GM12892 (cell line): Measurements from ENCODE around the gene DENND1B.
"Not testable (repeated sequence)": the region's sequence is repeated elsewhere in the genome, so short reads cannot be mapped to it uniquely, and the experiment has no call there.

ENCODE experiments used
- DNase-seq: peaks from one replicate; pipeline ENCODE4 v3.0.0; 2011; ENCODE audit not compliant: insufficient read length
- FAIRE-seq: peaks from 2 replicates; lab custom pipeline; 2011; peaks lifted over from hg19 to GRCh38; lab: Jason Lieb, UNC
- POLR2A ChIP-seq: IDR thresholded peaks from 2 replicates; pipeline ENCODE4 v1.6.1; 2011; ENCODE audit warnings: low read depth, low read length, control low read depth
- POLR2AphosphoS5 ChIP-seq: IDR thresholded peaks from 2 replicates; pipeline ENCODE4 v1.6.1; 2011; ENCODE audit warnings: low read depth, low read length, control low read depth
- TAF1 ChIP-seq: IDR thresholded peaks from 2 replicates; pipeline ENCODE4 v1.6.1; 2011; ENCODE audit warnings: low read depth, mild to moderate bottlenecking, control low read depth, low read length, borderline replicate concordance

DENND1B gene

DNA sequence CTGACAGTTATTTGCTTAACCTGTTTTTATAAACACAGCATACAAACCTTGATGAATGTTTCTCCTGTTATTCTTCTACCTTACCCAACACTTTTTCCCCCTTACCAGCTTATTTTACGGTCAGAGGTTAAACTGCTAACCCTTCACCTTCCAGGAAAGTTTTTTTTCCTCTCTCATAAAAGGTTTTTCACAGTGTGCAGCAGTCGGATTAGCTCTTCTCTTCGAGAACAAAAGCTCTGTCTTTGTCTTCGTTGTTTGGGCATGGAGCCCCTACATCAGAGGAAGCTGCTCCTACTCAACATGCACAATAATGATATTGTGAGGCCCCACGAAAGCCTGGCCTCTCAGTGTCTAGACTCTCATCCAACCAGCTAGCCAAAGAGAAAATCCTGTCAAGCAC, 42.0 kb downstream of the DENND1B start:
- TF ChIP-seq TAF1 (no peak), POLR2AphosphoS5 (no peak), POLR2A (no peak)
- DNase-seq = no peak
- no peak for FAIRE-seq

DNA sequence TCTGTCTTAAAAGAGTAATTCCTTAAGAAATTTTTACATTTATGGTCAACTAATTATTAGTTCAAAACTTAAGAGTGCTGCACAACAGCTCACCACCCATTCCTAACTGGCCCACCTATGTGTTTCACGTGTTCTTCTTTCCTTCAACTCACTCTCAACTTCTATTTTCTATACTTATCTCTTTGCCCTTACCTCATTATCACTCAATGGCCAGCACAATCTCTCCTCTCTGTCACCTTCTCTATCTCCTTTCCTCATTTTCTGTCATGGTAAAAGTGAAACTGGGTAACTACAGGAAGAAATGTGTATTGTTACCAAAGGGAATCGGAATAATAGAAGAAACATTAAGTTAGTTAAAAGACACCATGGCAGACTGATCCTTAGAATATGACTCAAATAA, 43.1 kb downstream of the DENND1B start:
- no peak for TF ChIP-seq POLR2A
- no peak for TF ChIP-seq POLR2AphosphoS5
- TF ChIP-seq TAF1 = no peak
- FAIRE-seq (no peak), DNase-seq (no peak)

DNA sequence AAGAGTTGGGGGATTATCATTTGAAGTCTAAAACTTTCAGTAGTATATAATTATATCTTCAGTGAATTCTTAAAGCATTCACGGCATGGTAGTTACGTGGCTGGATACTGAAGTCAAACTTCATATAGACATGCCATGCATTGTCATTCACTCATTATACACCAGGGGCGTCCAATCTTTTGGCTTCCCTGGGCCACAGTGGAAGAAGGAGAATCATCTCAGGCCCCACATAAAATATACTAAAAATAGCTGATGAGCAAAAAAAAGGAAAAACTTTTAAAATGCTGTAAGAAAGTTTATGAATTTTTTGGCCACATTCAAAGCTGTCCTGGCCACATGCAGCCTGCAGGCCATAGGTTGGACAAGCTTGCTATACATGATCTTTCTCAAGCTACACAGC, 43.8 kb downstream of the DENND1B start:
- FAIRE-seq (no peak), DNase-seq (no peak)
- TF ChIP-seq TAF1 = no peak
- TF ChIP-seq POLR2A = no peak
- no peak for TF ChIP-seq POLR2AphosphoS5

DNA sequence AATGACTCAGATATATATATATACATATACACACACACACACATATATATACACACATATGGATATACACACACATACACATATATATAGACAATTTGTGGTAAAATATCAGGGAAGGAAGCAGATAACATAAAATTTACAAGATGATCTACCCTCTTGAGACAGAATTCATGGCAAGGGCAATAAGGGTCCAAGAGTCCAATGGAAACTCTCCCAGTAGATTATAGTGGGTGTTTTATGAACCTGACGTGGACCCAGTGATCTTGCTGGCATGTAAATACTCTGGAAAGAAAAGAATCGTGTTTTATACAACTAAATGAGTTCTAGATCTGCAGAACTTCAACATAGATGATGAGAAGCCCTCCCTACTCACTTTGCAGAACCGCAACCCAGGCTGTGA, 49.3 kb downstream of the DENND1B start:
- FAIRE-seq = no peak
- TF ChIP-seq TAF1 = no peak
- TF ChIP-seq POLR2AphosphoS5 = no peak
- no peak for TF ChIP-seq POLR2A

DNA sequence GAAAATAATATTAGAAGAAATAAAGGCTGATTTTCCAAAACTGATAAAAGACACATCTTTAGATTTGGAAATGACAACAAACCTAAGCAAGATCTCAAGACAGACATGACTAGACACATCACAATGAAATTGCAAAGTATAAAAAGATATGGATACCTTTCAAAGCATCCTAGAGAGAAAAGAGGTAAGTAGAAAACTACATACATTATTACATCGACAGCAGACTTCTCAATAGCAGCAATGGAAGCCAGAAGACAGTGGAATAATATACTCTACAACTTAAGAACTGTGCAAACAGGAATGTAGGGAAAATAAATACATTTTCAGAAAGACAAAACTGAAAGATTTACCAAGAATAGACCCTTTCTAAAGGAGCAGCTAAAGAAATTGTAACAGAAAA, 50.2 kb downstream of the DENND1B start:
- FAIRE-seq (no peak), DNase-seq (no peak)
- TF ChIP-seq POLR2AphosphoS5 (no peak), POLR2A (no peak), TAF1 (no peak)

More for the DNA sequence above, 49.3 kb downstream of the DENND1B start:
- DNase-seq = no peak

DNA sequence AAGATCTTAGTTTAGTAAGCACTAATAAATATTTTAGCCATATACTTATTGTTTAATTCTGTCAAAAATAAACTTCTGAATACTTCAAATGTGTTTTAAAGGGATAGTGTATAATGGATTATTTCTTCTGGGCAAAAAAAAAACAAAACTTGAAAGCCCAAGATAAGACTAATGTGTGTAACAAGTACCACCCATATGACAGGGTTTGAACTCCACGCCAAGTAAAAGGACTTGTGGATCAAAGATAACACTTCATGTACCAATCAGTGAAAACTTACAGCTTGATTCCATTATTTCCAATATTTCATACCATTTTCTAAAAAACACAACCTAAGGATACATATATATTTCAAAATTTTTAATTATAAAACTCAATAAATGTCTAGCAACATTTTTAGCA, 59.5 kb downstream of the DENND1B start:
- FAIRE-seq = no peak
- TF ChIP-seq POLR2A (no peak), POLR2AphosphoS5 (no peak), TAF1 (no peak)

DNA sequence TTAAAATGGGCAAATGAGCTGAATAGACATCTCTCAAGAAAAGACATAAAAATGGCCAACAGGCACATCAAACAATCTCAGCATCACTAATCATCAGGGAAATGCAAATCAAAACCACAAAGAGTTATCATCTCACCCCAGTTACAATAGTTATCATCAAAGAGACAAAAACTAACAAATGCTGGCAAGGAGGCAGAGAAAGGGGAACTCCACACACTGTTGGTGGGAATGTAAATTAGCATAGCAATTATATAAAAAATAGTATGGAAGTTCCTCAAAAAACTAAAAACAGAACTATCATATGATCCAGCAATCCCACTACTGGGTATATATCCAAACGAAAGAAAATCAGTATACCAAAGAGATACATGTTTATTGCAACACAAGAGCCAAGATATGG, 68.7 kb downstream of the DENND1B start:
- DNase-seq = no peak
- no peak for FAIRE-seq
- TF ChIP-seq TAF1 = no peak

More for the DNA sequence above, 59.5 kb downstream of the DENND1B start:
- DNase-seq = no peak

DNA sequence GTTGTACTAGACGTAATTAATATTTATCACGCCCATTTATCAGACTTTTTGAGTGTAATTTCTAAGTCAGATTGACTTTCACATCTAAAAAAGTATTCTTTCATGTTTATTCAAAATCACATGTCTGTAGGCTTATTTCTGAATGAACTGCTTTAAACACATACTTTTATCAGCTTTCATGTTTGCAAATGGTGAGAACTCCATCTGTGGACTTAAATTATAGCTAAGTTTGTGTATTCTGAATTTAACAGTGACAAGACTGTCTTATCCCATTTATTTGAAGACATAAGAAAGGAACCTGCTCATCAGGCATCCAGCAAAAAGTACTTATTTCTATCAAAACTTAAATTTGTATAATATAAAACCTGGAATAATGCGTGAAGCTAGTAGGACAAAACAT, 69.3 kb downstream of the DENND1B start:
- TF ChIP-seq TAF1 (no peak), POLR2AphosphoS5 (no peak), POLR2A (no peak)
- FAIRE-seq = no peak
- no peak for DNase-seq

DNA sequence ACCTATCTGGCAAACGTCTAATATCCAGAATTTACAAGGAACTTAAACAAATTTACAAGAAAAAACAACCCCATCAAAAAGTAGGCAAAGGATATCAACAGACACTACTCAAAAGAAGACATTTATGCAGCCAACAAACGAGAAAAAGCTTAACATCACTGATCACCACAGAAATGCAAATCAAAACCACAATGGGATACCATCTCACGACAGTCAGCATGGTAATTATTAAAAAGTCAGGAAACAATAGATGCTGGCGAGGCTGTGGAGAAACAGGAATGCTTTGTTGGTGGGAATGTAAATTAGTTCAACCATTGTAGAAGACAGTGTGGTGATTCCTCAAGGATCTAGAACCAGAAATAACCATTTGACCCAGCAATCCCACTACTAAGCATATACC, 74.6 kb downstream of the DENND1B start:
- not testable (repeated sequence) for FAIRE-seq, DNase-seq

DNA sequence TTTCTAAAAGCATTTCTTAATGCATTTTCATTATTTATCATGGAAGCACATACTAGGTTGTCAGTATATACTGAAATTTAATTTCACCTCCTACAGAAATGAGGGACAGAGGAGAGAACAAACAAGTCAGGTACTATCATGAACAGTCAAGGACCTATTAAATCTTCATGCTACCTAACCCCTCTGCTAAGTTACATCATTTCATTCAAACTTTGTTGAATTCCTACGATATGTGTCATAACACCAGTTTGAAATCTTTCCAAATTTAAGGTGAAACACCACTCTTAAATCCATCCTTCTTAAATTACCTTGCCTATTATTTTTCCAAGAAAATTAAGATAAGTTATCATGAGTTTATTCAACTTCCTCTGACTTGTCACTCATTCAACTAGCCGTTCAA, 78.9 kb downstream of the DENND1B start:
- no peak for DNase-seq
- TF ChIP-seq TAF1 (no peak), POLR2A (no peak), POLR2AphosphoS5 (no peak)
- FAIRE-seq = no peak

DNA sequence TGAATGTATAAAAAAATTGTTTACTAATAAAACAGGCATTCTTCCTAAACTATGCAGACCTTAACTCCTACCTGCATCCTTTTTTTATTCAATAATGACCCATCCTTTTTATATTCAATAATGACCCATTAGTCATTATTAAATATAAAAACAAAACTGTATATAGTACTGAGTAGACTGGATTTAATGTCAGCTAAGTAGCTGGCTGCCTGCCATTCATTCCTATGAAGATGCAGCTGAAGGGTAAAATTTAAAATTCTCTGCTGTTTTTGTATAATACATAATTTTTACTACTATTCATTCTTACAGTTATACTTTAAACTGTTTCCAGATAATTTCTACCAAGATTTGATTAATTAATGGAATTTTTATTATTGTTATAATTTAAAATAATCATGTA, 79.3 kb downstream of the DENND1B start:
- FAIRE-seq (no peak), DNase-seq (no peak)
- TF ChIP-seq POLR2A (no peak), POLR2AphosphoS5 (no peak), TAF1 (no peak)

DNA sequence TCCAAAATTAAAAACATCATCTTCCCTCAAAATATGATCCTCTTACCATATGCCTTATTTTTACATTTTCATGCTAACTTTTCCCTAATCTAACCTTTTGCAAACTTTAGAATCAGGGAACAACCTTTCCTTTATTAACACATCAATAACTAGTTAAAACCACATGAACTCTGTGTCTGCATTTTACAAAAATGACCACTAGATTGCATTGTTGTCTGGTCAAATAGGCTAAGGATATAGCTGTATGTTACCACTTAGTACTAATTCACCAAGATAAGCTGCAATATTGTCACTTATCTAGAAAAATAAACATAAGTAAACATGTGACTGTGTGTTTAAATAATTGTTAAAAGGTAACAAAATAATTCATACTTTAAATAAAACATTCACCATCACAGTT, 82.3 kb downstream of the DENND1B start:
- DNase-seq (no peak), FAIRE-seq (no peak)
- TF ChIP-seq POLR2AphosphoS5 = no peak
- no peak for TF ChIP-seq POLR2A
- TF ChIP-seq TAF1 = no peak

DNA sequence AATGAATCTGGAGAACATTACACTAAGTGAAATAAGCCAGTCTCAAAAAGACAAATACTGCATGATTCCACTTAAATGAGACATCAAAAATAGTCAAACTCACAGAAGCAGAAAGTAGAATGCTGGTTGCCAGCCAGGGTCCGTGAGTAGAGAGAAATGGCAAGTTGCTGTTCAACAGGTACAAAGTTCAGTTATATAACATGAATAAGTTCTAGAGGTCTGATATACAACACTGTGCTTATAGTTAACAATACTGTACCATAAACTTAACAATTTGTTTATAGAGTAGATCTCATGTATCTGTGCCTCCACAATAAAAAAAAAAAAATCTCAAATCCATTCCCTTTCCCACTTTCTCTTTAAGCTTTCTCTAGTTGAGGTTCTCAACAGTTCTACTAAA, 83.5 kb downstream of the DENND1B start:
- FAIRE-seq (no peak), DNase-seq (no peak)
- TF ChIP-seq TAF1 (no peak), POLR2A (no peak), POLR2AphosphoS5 (no peak)
